IMR-90 (cell line): Measurements from ENCODE around the gene BTBD9.

Experiments used
- CEBPB ChIP-seq: IDR thresholded peaks from 2 replicates; pipeline ENCODE4 v1.6.1; 2012; ENCODE audit warnings: low read depth, low read length, improper control_type of control experiment
- CHD1 ChIP-seq: IDR thresholded peaks from 2 replicates; pipeline ENCODE4 v1.6.1; 2012; ENCODE audit warnings: low read depth, low read length, improper control_type of control experiment
- MAZ ChIP-seq: IDR thresholded peaks from 2 replicates; pipeline ENCODE4 v1.6.1; 2012; ENCODE audit warnings: low read depth, mild to moderate bottlenecking, low read length, improper control_type of control experiment, moderate library complexity, borderline replicate concordance
- SMC3 ChIP-seq: fragments of 150-350 bp; IDR thresholded peaks from 2 replicates; pipeline ENCODE4 v1.6.1; 2016; ENCODE audit warnings: low read depth, mild to moderate bottlenecking, antibody characterized with exemption, low read length, moderate library complexity
- TF ChIP-seq, protein P1 (sequence below): conservative IDR thresholded peaks from 2 replicates; pipeline ENCODE4 v1.5.1; 2012; ENCODE audit warnings: mild to moderate bottlenecking, low read depth, low read length, improper control_type of control experiment

- TF ChIP-seq, protein P1, sequence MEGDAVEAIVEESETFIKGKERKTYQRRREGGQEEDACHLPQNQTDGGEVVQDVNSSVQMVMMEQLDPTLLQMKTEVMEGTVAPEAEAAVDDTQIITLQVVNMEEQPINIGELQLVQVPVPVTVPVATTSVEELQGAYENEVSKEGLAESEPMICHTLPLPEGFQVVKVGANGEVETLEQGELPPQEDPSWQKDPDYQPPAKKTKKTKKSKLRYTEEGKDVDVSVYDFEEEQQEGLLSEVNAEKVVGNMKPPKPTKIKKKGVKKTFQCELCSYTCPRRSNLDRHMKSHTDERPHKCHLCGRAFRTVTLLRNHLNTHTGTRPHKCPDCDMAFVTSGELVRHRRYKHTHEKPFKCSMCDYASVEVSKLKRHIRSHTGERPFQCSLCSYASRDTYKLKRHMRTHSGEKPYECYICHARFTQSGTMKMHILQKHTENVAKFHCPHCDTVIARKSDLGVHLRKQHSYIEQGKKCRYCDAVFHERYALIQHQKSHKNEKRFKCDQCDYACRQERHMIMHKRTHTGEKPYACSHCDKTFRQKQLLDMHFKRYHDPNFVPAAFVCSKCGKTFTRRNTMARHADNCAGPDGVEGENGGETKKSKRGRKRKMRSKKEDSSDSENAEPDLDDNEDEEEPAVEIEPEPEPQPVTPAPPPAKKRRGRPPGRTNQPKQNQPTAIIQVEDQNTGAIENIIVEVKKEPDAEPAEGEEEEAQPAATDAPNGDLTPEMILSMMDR = no peak
- no peak for TF ChIP-seq CEBPB
- no peak for TF ChIP-seq MAZ
- TF ChIP-seq CHD1 = no peak
- TF ChIP-seq SMC3 = no peak
Observed at GRCh38 chr6:38176797-38177751, 462.7 kb downstream of the BTBD9 start.
